GM20431 (cell line): ENCODE data around the gene DPH1.

Experiments
- in situ Hi-C: fragments of 300-500 bp; cut with MseI, MboI; formaldehyde crosslinking; loops from one replicate; pipeline ENCODE4 v1.15.0; 2020; ENCODE audit warnings: low sequenced_read_pairs; ENCODE audit not compliant: unreplicated experiment

The DPH1 gene

DNA sequence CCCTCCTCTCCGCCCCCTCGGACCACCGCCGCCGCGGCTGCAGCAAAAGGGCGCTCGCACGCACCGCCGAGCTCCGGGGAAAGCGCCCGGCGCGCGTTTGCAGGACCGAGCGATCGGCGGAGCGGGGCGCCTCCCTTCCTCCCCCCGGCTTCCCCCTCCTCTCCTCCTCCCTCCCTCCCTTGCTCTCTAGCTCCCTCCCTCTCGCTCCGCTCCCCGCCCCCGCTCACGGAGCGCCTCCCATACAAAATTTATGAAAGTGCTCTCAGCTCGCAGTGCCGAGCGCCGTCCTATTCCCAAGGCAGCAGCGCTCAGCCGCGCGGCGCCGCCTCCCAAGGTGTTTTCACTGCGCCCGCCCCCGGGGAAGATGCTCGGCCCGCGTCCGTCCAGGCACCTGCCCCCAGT is 4.7 kb upstream of the DPH1 start, which contains the start of gene RTN4RL1:
RTN4RL1 (minus strand) TSS at position 115 of the 402 bp plus-strand sequence. CDS start 469 bp downstream, outside the sequence.
- in situ Hi-C loops = no loop called here

DNA sequence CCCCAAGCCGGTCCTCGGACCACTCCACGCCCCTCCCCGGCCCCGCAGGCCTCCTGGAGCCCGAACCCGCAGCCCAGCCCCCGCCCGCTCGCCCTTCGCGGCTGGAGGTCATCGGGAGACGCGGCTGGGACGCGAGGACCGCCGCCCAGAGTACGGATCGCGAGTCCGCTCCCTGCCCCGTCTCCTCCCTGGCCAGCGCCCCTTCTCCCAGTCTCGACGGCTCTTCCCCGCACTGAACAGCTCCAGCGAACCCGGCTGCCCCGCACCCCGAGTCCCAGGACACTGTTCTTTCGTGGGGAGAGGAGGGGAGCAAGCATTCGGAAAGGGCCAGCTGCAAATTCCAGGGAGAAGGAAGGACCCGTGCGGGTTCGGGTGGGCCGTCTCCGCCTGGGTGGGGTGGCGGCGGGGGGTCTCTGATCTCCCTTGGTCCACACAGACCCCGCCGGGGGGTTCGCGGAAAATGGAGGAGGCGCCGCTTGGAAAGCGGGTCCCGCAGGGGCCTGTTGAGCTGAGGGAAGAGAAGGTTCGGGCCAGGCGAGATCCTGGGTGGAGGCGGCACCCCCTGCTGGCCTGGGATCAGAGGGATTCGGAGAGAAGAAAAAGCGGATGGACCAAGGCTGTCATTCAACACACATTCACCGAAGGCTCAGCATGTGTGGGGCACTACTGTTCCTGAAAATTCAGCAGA is 4.2 kb upstream of the DPH1 start:
- in situ Hi-C loops = no loop called here

DNA sequence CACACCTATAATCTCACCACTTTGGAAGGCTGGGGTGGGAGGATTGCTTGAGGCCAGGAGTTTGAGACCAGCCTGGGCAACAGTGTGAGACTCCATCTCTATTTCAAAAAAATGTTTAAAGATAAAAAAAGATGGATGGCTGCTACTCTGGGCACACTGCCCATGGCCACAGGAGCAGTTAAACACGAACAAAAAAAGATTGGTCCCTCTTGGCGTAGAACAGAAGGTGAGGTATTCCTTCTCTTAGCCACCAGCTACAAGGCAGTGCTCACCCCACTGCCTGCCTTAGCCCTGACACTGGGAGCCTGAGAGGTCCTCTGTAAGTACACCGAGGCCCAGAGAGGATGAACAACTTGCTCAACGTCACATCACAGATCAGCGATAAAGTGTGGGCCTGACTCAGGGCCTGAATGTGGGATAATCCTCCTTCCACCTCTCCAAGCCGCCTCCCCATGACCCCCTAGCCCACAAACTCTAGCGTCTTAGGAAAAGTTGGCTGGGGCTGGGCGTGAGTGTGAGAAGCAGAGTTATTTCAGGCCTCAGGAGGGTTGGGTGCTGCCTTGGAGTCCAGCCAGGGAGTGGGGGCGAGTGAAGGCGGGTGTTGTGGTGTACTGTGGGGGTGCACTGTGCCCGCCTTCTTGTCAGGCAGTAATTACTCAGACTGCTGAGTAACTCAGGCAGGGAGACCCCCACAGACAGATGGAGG is 2.3 kb upstream of the DPH1 start:
- in situ Hi-C loops = no loop called here

DNA sequence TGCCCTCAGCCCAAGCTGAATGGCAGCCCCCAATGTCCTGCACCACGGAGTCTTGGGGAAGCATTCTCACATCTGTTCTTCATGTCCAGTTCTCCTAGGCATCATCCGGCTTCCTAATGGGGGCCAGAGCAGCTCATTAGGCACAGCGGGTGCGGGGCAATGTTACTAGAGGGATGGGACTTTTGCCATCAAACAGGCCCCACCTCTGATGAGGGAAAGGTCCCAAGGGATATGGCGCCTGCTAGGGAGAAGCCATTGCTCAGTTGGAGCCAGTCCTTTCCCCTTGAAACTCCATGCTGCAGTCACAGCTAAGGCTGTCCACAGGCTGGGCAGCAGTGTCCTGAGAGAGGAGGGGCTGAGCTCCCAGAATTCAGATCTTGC is 1.7 kb upstream of the DPH1 start:
- in situ Hi-C loops = no loop called here

DNA sequence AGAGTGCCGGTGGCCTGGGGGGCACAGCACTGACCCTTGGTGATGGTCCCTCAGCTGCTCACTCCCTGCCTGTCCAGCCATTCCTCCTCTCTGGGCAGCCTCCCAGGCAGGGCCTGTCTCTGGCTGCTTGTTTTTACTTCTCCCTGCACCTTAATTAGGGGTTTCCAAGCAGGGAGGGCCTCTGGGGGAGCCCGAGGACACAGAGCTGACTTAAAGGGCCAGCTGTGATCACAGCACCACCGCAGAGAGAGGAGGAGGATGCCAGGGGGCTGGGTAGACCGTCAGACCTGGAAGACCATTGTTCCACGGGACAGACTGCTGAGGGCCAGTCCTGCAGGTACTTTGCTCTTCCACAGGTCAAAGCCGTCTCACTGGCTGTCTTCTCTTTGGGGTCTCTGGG is 1.2 kb upstream of the DPH1 start:
- in situ Hi-C loops = no loop called here

DNA sequence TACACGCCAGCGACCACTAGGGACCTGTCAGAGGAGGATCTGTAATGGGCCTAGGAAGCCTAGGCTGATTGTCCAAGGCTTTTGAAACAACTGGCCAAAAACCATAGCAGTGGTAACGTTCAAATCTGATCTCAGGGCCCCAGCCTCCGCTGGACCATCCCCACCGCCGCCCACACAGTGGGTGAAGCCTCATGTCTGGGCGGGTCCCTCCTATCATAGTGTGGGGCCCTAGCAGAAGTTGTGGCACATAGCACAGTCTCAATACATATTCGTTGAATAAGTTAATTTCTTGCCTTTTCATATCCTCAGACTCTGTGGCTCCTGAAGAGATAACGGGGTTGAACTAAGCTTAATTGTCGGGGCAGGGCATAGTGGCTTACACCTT is 818 bp downstream of the DPH1 start:
- in situ Hi-C loops = no loop called here

DNA sequence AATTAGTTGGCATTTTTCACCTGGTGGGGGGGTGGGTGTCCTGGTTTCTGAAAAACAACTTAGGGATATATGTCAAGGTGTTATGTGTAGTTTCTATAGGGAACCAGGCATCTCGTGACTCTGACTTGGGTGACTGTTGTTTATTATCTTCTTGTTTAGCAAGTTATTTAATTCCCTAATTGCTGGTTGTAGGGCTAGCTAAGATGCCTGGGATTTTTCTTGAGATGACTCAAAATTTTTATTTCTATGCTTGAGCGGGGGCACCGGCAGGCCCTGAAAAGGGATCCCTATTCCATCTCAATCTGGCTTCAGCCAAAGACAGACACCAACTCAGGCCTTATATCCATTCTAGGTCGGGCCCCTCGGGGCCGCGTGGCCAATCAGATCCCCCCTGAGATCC is 3.2 kb downstream of the DPH1 start:
- in situ Hi-C loops = no loop called here

DNA sequence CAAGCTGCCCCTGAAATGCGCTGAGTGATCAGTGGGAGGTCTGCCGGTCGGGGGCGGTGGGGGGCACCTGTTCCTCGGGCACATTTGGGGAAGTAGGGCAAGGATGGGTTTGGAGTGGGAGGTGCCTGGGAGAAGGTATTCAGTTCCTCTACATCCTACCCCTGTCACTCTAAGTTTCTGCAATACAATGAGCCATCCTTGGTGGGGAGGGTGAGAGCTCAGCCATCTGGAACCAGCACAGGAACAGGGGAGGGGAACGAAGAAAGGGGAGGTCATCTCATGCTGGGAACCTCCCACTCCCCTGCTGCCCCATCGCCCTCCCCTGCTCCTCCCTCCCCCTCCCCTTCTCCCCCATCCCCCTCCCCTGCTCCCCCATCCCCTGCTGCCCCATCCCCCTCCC is 4.2 kb downstream of the DPH1 start:
- in situ Hi-C loops = no loop called here

DNA sequence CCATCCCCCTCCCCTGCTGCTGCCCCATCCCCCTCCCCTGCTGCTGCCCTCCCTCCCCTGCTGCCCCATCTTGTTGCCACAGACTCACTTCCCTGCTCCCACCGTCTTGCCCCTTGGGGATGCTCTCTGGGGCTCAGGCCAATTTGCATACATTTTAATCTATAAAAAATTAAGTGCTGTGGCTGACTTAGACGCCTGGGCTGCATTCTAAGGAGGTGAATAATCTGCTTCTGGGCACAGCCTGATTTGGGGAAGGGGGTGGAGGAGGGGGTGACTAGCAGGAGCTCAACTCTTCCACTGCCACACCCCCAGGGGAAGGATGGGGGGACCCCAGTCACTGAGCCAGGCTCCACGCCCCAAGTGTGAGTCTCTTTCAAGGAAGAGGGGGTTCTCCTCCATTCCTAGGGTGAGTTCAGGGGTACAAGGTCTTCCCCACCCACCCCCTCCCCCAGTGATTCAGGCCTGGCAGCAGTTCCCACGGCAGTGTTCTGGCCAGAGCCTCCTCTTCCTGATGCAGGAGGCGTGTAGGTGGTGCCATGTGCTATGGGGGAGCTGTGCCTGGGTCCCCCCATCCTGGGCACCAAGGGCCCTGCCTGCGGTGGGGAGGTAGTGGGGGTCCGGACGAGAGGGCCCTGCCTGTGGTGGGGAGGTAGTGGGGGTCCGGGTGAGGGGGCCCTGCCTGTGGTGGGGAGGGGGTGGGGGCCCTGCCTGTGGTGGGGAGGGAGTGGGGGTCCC is 5.0 kb downstream of the DPH1 start:
- in situ Hi-C loops = no loop called here

DNA sequence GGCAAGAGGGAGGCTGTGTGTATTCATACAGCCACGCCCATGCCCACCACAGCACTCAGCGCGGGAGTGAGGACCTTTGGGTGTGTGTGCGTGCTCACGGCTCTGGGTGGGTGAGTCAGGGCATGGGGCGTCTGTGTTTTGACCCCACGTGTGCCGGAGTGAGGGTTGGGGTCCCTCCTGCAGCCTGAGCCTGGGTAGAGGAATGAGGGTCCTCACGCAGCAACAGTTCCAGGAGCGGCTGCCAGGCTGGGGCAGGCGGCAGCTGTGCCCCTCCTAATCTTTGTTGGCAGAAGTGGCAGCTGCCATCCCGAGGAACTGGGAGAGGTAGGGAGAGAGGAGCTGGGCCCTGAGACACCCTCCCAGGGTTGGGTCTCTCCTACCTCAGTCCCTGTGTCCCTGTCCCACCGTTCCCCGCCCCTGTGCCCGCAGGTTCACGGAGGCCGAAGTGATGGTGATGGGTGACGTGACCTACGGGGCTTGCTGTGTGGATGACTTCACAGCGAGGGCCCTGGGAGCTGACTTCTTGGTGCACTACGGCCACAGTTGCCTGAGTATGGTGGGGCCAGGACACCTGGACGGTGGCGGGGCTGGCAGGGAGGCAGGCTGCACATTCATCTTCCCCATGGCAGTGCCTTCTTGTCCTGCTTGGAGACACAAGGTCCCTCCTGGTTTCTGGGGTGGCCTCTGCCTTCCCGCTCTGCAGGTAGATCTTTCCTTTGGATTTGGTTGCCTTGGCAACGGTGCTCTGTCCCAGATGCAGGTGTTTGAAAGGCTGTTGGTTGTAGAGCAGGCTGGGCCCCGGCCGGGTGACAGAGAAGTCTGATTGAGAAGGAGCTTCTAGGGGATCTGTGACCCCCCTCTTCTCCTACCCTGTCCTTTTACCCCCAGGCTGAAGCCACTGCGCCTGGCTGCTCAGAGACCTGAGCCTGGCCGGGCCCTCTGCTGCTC is 5.9 kb downstream of the DPH1 start:
- in situ Hi-C loops = no loop called here

DNA sequence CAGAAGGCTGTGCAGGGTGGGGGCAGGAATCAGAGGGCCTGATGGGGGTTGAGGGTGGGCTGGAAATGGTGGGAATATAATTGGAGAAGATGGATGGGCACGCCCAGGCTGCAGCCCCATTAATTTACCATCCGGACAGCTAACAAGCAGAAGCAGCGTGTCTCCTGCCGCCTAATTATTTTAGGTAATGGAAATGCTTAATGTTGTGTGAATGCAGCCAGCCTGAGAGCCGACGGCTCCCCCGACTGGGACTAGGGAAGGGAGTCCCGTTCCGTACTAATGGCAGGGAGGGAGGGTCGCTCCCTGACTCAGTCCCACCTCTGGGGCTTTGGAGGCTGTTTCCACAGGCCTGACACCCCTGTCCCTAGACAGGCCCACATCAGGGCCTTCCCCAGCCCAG is 7.2 kb downstream of the DPH1 start:
- in situ Hi-C loops = no loop called here

DNA sequence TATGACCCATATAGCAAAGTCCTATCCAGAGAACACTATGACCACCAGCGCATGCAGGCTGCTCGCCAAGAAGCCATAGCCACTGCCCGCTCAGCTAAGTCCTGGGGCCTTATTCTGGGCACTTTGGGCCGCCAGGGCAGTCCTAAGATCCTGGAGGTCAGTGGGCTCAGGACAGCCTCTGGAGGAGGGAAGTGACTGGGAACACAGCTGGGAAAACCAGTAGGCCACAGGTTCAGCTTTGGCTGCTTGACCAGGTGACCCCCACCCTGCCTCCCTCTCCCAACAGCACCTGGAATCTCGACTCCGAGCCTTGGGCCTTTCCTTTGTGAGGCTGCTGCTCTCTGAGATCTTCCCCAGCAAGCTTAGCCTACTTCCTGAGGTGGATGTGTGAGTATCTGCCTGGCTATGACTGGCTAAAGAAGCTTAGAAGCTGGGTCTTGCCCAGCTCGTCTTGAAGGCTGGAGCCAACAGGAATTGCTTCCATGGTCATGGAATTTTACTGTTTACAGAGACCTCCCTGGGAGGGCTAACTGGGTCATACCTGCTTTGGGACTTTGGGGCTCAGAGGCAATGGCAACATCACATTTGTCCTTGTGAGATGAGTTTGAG is 10.4 kb downstream of the DPH1 start:
- in situ Hi-C loops = no loop called here

DNA sequence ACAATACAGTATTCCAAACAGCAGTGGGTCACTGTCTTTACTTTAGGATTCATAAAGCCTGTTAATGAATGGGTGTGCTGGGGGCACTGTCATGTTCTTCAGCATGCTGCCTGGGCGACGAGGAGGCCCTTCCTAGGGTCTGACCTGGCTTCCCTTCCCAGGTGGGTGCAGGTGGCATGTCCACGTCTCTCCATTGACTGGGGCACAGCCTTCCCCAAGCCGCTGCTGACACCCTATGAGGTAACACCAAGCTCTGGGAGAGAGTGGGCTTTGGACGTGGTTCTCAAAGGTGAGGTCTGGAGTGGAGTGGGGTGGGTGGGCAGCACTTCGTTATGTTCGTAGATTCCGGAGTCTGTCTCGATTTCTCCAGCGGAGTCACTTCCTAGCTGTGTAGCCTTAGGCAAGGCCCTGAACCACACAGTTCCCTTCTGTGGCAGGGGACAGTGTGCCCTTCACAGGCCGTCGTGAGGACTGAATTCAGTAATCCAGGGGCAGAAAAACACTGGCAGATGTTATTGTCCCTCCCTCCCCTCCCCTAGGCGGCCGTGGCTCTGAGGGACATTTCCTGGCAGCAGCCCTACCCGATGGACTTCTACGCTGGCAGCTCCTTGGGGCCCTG is 11.1 kb downstream of the DPH1 start:
- in situ Hi-C loops = no loop called here

DNA sequence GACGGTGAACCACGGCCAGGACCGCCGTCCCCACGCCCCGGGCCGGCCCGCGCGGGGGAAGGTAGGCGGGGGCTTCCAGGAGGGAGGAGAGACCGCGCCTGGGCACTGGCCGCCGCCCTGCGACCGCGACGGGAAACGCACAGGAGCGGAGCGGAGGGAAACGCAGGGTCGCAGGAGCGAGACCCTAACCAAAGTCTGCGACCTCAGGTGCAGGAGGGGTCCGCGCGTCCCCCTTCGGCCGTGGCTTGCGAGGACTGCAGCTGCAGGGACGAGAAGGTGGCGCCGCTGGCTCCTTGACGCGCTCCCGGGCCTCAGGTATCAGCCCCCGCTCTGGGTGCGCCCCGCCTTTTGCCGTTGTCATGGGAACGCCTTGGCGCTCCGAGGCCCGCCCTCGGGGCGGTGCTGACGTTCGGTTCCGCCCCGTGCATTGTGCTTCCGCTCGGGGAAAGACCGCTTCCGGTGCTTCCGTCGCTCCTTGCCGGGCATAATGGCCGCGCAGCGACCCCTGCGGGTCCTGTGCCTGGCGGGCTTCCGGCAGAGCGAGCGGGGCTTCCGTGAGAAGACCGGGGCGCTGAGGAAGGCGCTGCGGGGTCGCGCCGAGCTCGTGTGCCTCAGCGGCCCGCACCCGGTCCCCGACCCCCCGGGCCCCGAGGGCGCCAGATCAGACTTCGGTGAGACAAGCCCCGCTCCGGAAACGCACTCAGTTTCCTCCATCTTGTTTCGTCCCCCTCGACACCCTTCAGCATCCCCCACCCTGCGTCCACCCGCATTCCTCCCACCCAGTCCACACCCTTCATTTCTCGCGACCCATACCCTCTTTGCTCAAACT is 11.8 kb downstream of the DPH1 start, which contains the start of gene OVCA2:
OVCA2 (plus strand) TSS at position 462 of the 829 bp plus-strand sequence; CDS start at position 488, 26 bp downstream.
- in situ Hi-C loops = no loop called here

DNA sequence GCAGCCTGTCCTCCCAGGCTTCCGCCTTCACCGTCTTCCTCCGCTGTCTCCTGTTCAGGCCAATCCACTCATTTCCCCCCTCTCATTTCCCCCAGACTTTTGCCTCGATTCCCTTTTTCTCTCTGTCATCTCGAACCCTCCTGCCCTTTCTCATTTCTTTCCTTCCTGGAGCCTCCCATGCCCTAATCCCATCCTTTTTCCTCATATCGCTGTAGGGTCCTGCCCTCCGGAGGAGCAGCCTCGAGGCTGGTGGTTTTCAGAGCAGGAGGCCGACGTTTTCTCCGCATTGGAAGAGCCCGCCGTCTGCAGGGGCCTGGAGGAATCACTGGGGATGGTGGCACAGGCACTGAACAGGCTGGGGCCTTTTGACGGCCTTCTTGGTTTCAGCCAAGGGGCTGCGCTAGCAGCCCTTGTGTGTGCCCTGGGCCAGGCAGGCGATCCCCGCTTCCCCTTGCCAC is 12.5 kb downstream of the DPH1 start:
- in situ Hi-C loops = no loop called here

DNA sequence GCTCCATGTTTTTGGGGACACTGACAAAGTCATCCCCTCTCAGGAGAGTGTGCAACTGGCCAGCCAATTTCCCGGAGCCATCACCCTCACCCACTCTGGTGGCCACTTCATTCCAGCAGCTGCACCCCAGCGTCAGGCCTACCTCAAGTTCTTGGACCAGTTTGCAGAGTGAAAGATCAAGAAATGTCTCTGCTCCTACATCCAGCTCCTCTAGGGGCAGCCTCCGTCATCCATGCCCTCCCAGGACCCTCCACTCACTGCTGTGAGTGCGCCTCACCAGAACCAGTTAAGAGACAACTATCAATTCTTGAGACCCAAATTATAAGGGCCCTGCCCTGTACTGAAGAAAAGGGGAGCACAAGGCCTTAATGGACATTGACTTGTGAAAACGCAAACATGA is 13.0 kb downstream of the DPH1 start:
- in situ Hi-C loops = no loop called here

DNA sequence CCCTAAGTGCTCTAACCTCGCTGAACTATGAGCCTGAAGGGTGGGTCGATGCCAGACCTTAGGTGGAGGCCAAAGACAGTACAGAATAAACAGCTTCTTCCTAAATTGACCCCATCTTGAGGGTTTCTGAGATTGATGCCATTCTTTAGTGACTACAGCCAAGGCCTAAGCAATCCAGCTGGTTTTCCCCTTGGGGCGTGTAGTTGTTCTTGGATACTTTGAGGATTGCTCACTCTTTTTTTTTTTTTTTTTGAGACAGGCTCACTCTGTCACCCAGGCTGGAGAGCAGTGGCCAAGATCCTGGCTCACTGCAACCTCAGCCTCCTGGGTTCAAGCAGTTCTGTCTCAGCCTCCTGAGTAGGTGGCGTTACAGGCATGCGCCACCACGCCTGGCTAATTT is 13.8 kb downstream of the DPH1 start:
- in situ Hi-C loops = no loop called here

DNA sequence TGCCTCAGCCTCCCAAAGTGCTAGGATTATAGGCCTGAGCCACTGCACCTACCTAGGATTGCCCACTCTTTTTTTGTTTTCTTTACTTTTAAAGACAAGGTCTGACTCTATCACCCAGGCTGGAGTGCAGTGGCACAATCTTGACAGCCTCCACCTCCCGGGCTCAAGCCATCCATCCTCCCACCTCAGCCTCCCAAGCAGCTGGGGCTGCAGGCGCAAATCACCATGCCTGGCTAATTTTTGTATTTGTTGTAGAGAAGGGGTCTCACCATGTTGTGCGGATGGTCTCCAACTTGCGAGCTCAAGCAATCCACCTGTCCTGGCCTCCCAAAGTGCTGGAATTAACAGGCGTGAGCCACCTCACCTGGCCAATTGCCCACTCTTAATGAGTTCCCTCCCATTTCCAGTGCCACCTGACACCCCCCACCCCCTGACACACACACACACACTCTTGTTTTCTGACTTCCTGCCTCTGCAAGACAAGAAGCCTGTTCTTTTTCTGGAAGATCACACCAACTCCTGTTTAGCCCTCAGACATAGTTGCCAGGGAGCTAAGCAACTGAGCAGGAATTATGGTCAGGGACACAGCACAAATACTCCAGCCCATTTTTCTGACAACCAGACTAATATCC is 14.4 kb downstream of the DPH1 start:
- in situ Hi-C loops = no loop called here
